Heart left ventricle (tissue), 16 donors: Measurements from ENCODE around the gene HGFAC. TPM values are rescaled to one million over a fixed set of nuclear protein-coding genes. Genes with fewer than 3 reads are reported as not detected.

Source experiments
- ATAC-seq, 4 donors: fragments of 200-7000 bp; cut with Tn5 transposase; one replicate each; pipeline ENCODE4 v1.9.1; 2020 to 2022; ENCODE audit warnings: moderate library complexity in 4 of 4, mild to moderate bottlenecking in 3 of 4, moderate number of reproducible peaks in 1 of 4
- DNase-seq, 5 donors: peaks; one replicate each; pipeline ENCODE4 v3.0.0-alpha.2; 2020
- H3K27ac ChIP-seq, 12 donors: fragments of 200-600 bp; sonication (generic) in 4 of 12; one replicate each; pipeline versions ENCODE4 v1.5.0 to v1.8.0; 2016 to 2022; ENCODE audit warnings: mild to moderate bottlenecking in 2 of 12
- H3K27me3 ChIP-seq, 9 donors: fragments of 200-600 bp; sonication (generic) in 2 of 9; one replicate each; pipeline versions ENCODE4 v1.5.1 to v1.8.0; 2016 to 2022; ENCODE audit warnings: mild to moderate bottlenecking in 3 of 9
- H3K36me3 ChIP-seq, 9 donors: fragments of 200-600 bp; sonication (generic) in 2 of 9; one replicate each; pipeline versions ENCODE4 v1.5.0 to v1.8.0; 2018 to 2022; ENCODE audit warnings: mild to moderate bottlenecking in 2 of 9
- H3K4me1 ChIP-seq, 12 donors: fragments of 200-600 bp; sonication (generic) in 4 of 12; one replicate each; pipeline versions ENCODE4 v1.5.0 to v1.8.0; 2016 to 2022; ENCODE audit warnings: mild to moderate bottlenecking in 3 of 12
- H3K4me3 ChIP-seq, 12 donors: fragments of 200-600 bp; sonication (generic) in 4 of 12; one replicate each; pipeline versions ENCODE4 v1.5.0 to v1.8.0; 2017 to 2022; ENCODE audit warnings: mild to moderate bottlenecking in 9 of 12, moderate library complexity in 4 of 12
- H3K9me3 ChIP-seq, 12 donors: fragments of 200-600 bp; sonication (generic) in 4 of 12; one replicate each; pipeline versions ENCODE4 v1.5.0 to v1.8.0; 2016 to 2022; ENCODE audit warnings: mild to moderate bottlenecking in 1 of 12
- CTCF ChIP-seq, 12 donors: fragments of 200-600 bp; sonication (generic) in 4 of 12; IDR thresholded peaks; one replicate each; pipeline versions ENCODE4 v1.5.0 to v1.8.0; 2018 to 2022; ENCODE audit warnings: antibody characterized with exemption in 12 of 12, mild to moderate bottlenecking in 5 of 12
- POLR2A ChIP-seq, 2 donors: fragments of 450-650 bp; IDR thresholded peaks; one replicate each; pipeline ENCODE4 v1.6.1; 2017; ENCODE audit warnings: antibody characterized with exemption in 2 of 2, mild to moderate bottlenecking in 2 of 2, moderate library complexity in 2 of 2
- WGBS, 4 donors: extraction: QIAGEN DNeasy Blood & Tissue Kit in 2 of 4; methylation state at CpG; one replicate each; pipeline versions ENCODE4 v1.1.5 to v1.1.7; 2013 to 2018; 5-methylcytosine and 5-hydroxymethylcytosine counted together
- intact Hi-C, 10 donors: fragments of 100-400 bp; cut with DNase I; formaldehyde crosslinking; loops; one replicate each; pipeline versions ENCODE4 v1.11.1 to v1.14.2; 2022
- polyA plus RNA-seq, 2 donors: library from polyadenylated mRNA; stranded (reverse); fragments of 200-250 nt; gene quantifications; one replicate each; pipeline ENCODE4 v1.2.3, GENCODE V29; 2013
- total RNA-seq, 9 donors: library from RNA; depleted of rRNA in 2 of 9; stranded (reverse); fragments of >200 nt in 2 of 9; fragmentation: NEBNext Ultra II Directional in 3 of 9; extraction: Animal tissue kit (Norgen Biotek cat#: 25700) in 3 of 9; gene quantifications; one replicate each; pipeline versions ENCODE4 v1.1.0 to v1.2.4, GENCODE V29; 2016 to 2023
- donor health status: ischemic (EF 13 %, LVEDD 7.1; RV severe dilation, severe dysfunction).
- donor health status: healthy with polysubstance abuse.
- donor health status: DM: no; HTN: yes; CAD: no.
- donor health status: DM: no; HTN: no; CAD: no.
- donor health status: ischemic (EF 25% LVEDD 6.9; RV normal size, moderate dysfunction).
- donor health status: ischemic (EF 25% LVEDD 5.7; RV mildly dilated, moderate dysfunction).
- donor health status: healthy.
- donor health status: DM: yes; HTN: yes; CAD: no.
- donor health status: ischemic (EF 35%, LVEDD 5.7; RV mildly dilated, moderate dysfunction).
- donor health status: nonischemic (EF 11% LVEDD 7.7; RV severe dilation, severe dysfunction).
- donor health status: DM: yes; HTN: yes; CAD: no.
- donor health status: PGD.
- donor health status: ischemic (EF 29% LVEDD 5.4; RV normal size, mild dysfunction).
- donor health status: nonischemic (EF 23%, LVEDD 6.1; RV moderate dilation, normal function).

The HGFAC gene
- total and polyA plus RNA-seq, 11 donors = 0.11 to 0.73 (median 0.47) TPM; not detected in 4

GRCh38 chr4:3464911-3465697 lies 23.3 kb downstream of the HGFAC start:
- Histone ChIP-seq H3K9me3 (no peaks in the 10 kb centered on the region), H3K27ac (peak overlapping the region in 11 of 12 donors; percentile 43 to 98 (median 90)), H3K27me3 (peaks cover 0 to 24% (median 9%) of the 10 kb centered on the region in 9 donors), H3K4me3 (peak overlapping the region in 8 of 12 donors; percentile 50 to 80 (median 66)), H3K36me3 (no peaks in the 10 kb centered on the region), H3K4me1 (peaks cover 0 to 71% (median 18%) of the 10 kb centered on the region in 12 donors)
- no peak for TF ChIP-seq CTCF (IDR thresholded peaks at IDR 0.05)
- no peak for TF ChIP-seq POLR2A (IDR thresholded peaks at IDR 0.05)
- ATAC-seq (no peak), DNase-seq (peak in 2 of 5 donors; percentile 25 to 54)
- WGBS, 4 donors = 73 to 76% (median 75%) methylated on average over 21 of the region's 21 CpGs
- intact Hi-C loops = no loop called here

GRCh38 chr4:3465698-3466671 lies 24.2 kb downstream of the HGFAC start:
- peaks cover 0 to 78% (median 18%) of the 10 kb centered on the region in 12 donors for H3K4me1 ChIP-seq
- TF ChIP-seq CTCF (IDR thresholded peaks at IDR 0.05) (peak in 11 of 12 donors; percentile 14 to 59 (median 31)), POLR2A (IDR thresholded peaks at IDR 0.05) (no peak)
- DNase-seq = peak in 3 of 5 donors; percentile 54 to 77 (median 60)
- H3K9me3 ChIP-seq = no peaks in the 10 kb centered on the region
- intact Hi-C loops = no loop called here
- H3K27me3 ChIP-seq = peaks cover 0 to 24% (median 9%) of the 10 kb centered on the region in 9 donors
- H3K27ac ChIP-seq = peak overlapping the region; percentile 47 to 98 (median 88)
- ATAC-seq = peak in 3 of 4 donors; percentile 23 to 47 (median 35)
- no peaks in the 10 kb centered on the region for H3K36me3 ChIP-seq
- WGBS, 4 donors = 44 to 72% (median 46%) methylated on average over 8 to 41 of the region's 41 CpGs
- H3K4me3 ChIP-seq = peak overlapping the region in 7 of 12 donors; percentile 2 to 80 (median 22)

GRCh38 chr4:3466691-3467600 lies 25.2 kb downstream of the HGFAC start:
- peak overlapping the region in 4 of 12 donors; percentile 13 to 80 (median 70) for H3K4me3 ChIP-seq
- intact Hi-C loops = no loop called here
- DNase-seq (peak in 3 of 5 donors; percentile 47 to 61 (median 55)), ATAC-seq (peak in 3 of 4 donors; percentile 8 to 41 (median 40))
- H3K9me3 ChIP-seq = no peaks in the 10 kb centered on the region
- H3K27ac ChIP-seq = peak overlapping the region; percentile 47 to 98 (median 88)
- peaks cover 0 to 76% (median 18%) of the 10 kb centered on the region in 12 donors for H3K4me1 ChIP-seq
- TF ChIP-seq POLR2A (IDR thresholded peaks at IDR 0.05) (no peak), CTCF (IDR thresholded peaks at IDR 0.05) (no peak)
- H3K27me3 ChIP-seq = peaks cover 0 to 24% (median 9%) of the 10 kb centered on the region in 9 donors
- H3K36me3 ChIP-seq = no peaks in the 10 kb centered on the region
- 44 to 54% (median 52%) methylated on average over 27 to 40 of the region's 40 CpGs for WGBS, 4 donors
